ENCODE measurements around the gene ACTL10.
"Not testable (repeated sequence)": the region's sequence is repeated elsewhere in the genome, so short reads cannot be mapped to it uniquely, and the experiment has no call there.

The ACTL10 gene

DNA sequence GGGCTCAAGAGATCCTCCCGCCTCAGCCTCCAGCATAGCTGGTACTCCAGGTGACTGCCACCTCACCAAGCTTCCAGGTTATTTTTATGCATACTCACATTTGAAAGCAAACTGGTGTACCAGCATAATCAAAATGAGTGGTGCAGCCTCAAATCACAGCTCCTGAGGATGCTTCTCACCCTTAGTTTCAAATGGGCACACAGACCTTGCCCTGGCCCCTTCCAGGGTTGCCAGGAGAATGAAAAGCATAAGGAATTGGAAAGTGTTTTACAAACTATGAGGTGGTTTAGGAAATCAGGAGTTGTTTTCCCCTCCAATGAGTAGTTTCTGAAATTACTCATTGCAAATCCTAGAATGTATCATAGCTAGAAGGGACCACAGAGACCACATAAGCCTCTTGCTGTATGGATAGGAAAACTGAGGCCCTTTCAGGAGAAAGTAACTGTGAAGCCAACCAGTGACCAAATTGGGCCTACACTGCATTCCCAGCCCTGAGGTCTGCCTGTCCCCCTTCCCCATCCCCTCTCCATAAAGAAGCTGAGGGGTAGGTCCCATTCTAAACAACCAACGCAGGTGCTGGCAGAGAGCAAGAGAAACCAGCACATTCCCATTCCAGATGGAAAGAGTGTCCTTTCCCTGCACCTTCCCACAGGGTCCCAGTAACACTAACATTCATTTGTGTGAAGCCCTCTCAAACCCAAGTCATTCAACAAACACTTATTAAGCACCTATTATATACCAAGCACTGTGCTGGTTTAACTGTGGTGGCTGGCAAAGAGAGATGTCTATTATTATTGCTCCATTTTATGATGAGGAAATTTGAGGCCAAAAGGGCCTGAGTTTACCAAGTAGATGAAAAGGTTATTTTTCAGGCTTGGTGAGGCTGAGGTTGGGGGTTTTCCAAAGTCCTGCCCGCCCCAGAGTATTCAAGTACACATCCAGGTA is 21.5 kb downstream of the ACTL10 start:
- Mint-ChIP-seq H3K9me3 (no peaks in the 10 kb centered on the region), H3K4me3 (peak overlapping the region; percentile 48 to 49), H3K27me3 (no peaks in the 10 kb centered on the region), H3K27ac (peak overlapping the region; percentile 64 to 86), H3K4me1 (peaks cover 72% of the 10 kb centered on the region)
- no peak for DNase-seq
- ATAC-seq: no peak

DNA sequence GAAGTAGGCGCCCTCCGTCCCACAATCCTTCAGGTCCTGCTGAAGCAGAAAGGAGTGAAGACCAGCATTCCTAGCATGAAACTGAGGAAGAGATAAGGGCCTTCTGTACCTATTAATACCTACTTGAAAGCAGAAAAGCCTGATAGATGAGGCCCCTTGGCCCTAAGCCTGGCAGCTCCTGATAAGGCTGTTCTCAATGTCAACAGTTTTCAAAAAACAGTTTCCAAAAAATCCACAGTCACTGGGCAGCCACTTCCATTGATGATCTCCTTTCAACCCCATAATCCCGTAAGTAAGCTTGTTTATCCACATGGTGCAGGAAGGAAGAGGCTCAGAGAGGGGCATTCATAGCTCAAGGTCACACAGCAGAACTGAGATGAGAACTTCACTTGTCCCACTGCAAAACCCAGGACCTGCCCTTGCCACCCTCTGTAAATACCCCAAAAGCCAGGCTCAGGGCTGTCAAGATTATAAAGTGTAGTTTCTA is 22.2 kb downstream of the ACTL10 start:
- DNase-seq (no peak), ATAC-seq (no peak)
- peaks cover 69% of the 10 kb centered on the region for H3K4me1 Mint-ChIP-seq
- no peaks in the 10 kb centered on the region for H3K27me3 Mint-ChIP-seq
- H3K4me3 Mint-ChIP-seq: peak overlapping the region; percentile 14 to 48
- no peaks in the 10 kb centered on the region for H3K9me3 Mint-ChIP-seq
- H3K27ac Mint-ChIP-seq: peak overlapping the region in 1 of 2 donors; percentile 61

DNA sequence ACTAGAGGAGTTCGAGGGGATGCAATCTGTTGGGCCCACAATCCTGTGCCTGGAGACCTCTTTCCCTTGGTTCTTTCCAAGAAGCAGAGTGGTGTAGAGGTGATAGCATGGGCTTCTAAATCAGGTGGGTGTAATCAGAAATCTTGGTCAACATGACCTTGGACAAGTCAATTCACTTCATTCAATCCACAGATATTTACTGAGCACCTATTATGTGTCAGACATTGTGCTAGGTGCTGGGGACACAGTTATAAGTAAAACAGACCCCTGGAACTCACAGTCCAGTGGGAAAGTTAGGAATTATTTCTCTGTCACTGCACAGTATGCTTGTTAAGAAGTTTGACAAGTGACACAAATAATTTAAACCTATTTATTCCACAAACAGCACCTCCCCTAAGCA is 22.8 kb downstream of the ACTL10 start:
- peaks cover 64% of the 10 kb centered on the region for H3K4me1 Mint-ChIP-seq
- ATAC-seq (no peak), DNase-seq (no peak)
- no peak overlapping the region for H3K27ac Mint-ChIP-seq
- H3K27me3 Mint-ChIP-seq: no peaks in the 10 kb centered on the region
- peak overlapping the region; percentile 48 to 66 for H3K4me3 Mint-ChIP-seq
- H3K9me3 Mint-ChIP-seq: no peaks in the 10 kb centered on the region

DNA sequence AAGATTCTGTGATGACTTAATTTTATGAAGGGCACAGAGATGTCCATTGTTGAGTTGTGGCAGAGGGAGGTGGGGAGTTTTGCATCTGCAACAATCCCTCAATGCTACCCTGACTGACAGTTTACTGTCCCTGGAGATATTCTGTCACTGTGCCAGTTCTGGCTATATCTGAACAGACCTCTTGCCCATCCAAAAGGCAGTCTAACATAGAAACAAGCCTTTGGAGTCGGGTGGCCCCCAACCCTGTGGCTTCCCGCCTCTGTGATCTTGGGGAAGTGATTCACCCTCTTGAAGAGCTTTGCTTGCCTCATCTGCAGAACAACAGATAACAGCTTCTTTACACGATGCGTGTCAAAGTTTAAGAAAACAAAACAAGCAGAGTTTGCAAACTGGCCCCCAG is 23.2 kb downstream of the ACTL10 start:
- Mint-ChIP-seq H3K9me3 (no peaks in the 10 kb centered on the region), H3K27me3 (no peaks in the 10 kb centered on the region), H3K27ac (peak overlapping the region; percentile 59 to 73), H3K4me3 (peak overlapping the region; percentile 66 to 70), H3K4me1 (peaks cover 59% of the 10 kb centered on the region)
- ATAC-seq: peak; percentile 43
- DNase-seq: peak; percentile 67 to 72

DNA sequence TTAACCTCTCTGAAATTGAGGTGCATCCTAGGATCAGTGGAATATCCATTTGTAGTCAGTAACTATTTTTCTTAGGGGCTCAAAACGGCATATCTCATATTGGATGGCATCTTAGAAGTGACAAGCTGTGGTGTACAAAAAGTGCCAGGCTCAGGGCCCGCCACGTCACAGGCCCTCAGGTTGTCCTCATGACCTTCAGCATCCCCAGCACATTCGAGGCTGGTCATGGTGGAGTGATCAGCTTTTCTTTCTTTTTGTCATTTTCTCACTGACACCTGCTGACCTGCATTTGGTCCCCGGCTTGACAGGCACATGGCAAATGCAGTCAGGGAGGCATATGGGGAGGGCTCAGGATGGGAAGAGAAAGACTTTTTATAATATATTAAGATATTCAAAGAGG is 26.5 kb downstream of the ACTL10 start:
- peaks cover 0 to 2% of the 10 kb centered on the region in 2 donors for H3K9me3 Mint-ChIP-seq
- DNase-seq (no peak), ATAC-seq (no peak)
- H3K4me1 Mint-ChIP-seq: peaks cover 32% of the 10 kb centered on the region
- H3K27me3 Mint-ChIP-seq: no peaks in the 10 kb centered on the region
- no peak overlapping the region for H3K4me3 Mint-ChIP-seq
- peak overlapping the region in 1 of 2 donors; percentile 82 for H3K27ac Mint-ChIP-seq

DNA sequence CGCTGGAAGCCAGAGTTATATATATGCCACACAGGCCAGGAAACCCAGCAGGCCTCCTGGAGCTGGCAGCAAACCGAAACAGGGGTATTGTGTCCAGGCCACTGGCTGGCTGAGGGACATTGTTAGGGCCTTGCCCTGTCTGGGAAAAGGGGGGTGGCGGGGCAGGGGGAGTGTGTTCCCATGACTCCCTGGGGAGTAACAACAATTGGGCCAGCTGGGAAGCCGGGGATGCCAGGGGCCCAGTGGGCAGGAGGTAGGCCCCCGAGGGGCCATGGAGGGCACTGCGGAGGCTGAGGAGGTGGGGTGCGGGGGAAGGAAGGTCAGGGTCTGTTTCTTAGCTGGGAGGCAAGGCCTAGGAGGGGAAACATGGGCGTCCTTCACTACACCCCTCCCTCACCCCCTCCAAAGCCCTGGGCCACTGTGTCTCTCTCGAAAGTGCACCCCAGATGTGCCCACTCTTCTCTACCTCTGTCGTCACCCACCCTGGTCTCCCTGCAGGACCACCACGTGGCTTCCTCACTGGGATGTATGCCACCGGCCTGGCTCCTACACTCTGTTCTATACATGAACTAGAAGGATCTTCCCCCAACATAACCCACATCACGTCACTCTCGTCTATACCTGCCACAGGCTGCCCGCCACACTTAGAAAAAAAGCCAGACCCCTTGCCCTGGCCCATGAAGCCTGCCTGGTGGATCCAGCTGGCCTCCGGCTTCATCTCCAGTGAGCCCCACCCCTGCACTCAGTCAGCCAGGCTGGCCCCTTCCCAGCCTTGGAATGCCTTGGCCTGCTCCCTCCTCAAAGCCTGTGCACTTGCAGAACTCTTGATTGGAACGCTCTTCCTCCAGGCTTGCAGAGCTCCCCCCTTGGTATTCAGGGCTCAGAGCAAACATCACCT is 27.2 kb downstream of the ACTL10 start:
- H3K27me3 Mint-ChIP-seq: no peaks in the 10 kb centered on the region
- peak overlapping the region in 1 of 2 donors; percentile 82 for H3K27ac Mint-ChIP-seq
- H3K4me1 Mint-ChIP-seq: peaks cover 25% of the 10 kb centered on the region
- no peak overlapping the region for H3K4me3 Mint-ChIP-seq
- DNase-seq (no peak), ATAC-seq (no peak)
- peaks cover 0 to 7% of the 10 kb centered on the region in 2 donors for H3K9me3 Mint-ChIP-seq

DNA sequence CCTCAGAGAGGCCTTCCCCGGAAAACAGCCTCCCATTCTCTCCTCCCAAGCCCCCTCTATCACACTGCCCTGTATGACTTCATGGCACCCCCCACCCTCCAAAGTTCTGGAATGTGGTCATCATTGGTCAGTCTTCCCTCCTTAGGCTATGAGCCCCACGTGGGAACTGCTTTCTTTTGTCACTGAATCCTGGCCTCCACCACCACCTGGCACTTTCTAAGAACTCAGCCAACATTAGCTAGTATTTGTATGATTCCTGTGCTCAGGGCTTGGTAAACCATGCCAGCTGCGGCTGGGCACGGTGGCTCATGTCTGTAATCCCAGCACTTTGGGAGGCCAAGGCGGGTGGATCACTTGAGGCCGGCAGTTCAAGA is 27.9 kb downstream of the ACTL10 start:
- Mint-ChIP-seq H3K4me1 (peaks cover 19% of the 10 kb centered on the region), H3K9me3 (peaks cover 0 to 7% of the 10 kb centered on the region in 2 donors), H3K27me3 (no peaks in the 10 kb centered on the region), H3K4me3 (no peak overlapping the region), H3K27ac (peak overlapping the region in 1 of 2 donors; percentile 25)
- ATAC-seq (no peak), DNase-seq (no peak)

DNA sequence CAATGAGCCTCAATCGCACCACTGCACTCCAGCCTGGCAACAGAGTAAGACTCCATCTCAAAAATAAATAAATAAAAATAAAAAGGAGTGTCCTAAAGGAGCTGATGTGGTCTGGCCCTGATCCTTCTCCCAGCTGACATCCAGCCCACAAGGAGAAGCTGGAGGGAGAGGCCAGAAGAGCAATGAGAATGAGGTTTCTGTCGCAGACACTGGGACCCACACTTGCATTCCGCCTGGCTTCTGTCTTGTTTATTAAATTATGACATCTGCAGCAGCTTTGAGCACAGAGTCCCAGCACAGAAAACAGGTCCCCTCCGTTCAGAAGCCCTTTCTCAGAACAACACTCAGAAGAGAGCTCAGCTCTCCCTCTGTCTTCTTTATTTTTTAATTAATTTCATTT is 29.7 kb downstream of the ACTL10 start:
- Mint-ChIP-seq H3K27ac (no peak overlapping the region), H3K9me3 (peaks cover 0 to 7% of the 10 kb centered on the region in 2 donors), H3K4me3 (no peak overlapping the region), H3K4me1 (peaks cover under 1% of the 10 kb centered on the region), H3K27me3 (no peaks in the 10 kb centered on the region)
- DNase-seq (no peak), ATAC-seq (no peak)

DNA sequence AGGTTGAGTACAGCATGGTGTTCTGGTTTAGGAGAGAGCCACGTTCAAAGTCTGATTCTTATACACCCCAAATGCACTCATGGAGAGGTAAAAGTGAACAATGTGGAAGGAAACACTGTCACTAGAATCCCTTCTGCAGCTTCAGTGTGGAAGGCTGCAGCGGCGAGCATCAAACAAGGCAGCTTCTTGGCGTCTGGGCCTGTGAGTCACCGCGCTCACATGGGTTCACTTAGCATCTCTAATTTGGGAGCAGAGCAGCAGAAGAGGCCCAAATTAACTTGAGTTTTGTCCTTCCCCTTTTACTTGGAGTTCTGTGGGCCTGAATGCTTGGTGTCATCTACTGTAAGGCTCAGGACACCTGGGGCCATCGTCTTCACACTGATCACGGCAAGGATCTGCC is 30.4 kb downstream of the ACTL10 start:
- Mint-ChIP-seq H3K4me1 (no peaks in the 10 kb centered on the region), H3K9me3 (peaks cover 0 to 7% of the 10 kb centered on the region in 2 donors), H3K27ac (no peak overlapping the region), H3K4me3 (no peak overlapping the region), H3K27me3 (no peaks in the 10 kb centered on the region)
- no peak for DNase-seq
- ATAC-seq: no peak

DNA sequence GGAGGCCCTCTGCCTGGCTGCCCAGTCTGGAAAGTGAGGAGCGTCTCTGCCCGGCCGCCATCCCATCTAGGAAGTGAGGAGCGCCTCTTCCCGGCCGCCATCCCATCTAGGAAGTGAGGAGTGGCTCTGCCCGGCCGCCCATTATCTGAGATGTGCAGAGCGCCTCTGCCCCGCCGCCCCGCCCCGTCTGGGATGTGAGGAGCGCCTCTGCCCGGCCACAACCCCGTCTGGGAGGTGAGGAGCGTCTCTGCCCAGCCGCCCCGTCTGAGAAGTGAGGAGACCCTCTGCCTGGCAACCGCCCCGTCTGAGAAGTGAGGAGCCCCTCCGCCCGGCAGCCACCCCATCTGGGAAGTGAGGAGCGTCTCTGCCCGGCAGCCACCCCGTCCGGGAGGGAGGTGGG is 32.2 kb downstream of the ACTL10 start:
- H3K27ac Mint-ChIP-seq, H3K4me1 Mint-ChIP-seq, DNase-seq: not testable (repeated sequence)

DNA sequence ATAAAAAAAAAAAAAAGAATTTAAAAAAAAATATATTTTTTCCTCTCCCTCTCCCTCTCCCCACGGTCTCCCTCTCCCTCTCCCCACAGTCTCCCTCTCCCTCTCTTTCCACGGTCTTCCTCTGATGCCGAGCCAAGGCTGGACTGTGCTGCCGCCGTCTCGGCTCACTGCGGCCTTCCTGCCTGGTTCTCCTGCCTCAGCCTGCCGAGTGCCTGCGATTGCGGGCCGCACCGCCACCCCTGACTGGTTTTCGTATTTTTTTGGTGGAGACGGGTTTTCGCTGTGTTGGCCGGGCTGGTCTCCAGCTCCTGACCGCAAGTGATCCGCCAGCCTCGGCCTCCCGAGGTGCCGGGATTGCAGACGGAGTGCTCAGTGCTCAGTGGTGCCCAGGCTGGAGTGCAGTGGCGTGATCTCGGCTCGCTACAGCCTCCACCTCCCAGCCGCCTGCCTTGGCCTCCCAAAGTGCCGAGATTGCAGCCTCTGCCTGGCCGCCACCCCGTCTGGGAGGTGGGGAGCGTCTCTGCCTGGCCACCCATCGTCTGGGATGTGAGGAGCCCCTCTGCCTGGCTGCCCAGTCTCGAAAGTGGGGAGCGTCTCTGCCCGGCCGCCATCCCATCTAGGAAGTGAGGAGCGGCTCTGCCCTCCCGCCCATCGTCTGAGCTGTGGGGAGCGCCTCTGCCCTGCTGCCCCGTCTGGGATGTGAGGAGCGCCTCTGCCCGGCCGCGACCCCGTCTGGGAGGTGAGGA is 34.1 kb downstream of the ACTL10 start:
- H3K27me3 Mint-ChIP-seq, H3K9me3 Mint-ChIP-seq, DNase-seq, H3K4me1 Mint-ChIP-seq, ATAC-seq, H3K27ac Mint-ChIP-seq, H3K4me3 Mint-ChIP-seq: not testable (repeated sequence)

More for the DNA sequence above, 32.2 kb downstream of the ACTL10 start:
- not testable (repeated sequence) for H3K27me3 Mint-ChIP-seq, H3K4me3 Mint-ChIP-seq, H3K9me3 Mint-ChIP-seq, ATAC-seq

DNA sequence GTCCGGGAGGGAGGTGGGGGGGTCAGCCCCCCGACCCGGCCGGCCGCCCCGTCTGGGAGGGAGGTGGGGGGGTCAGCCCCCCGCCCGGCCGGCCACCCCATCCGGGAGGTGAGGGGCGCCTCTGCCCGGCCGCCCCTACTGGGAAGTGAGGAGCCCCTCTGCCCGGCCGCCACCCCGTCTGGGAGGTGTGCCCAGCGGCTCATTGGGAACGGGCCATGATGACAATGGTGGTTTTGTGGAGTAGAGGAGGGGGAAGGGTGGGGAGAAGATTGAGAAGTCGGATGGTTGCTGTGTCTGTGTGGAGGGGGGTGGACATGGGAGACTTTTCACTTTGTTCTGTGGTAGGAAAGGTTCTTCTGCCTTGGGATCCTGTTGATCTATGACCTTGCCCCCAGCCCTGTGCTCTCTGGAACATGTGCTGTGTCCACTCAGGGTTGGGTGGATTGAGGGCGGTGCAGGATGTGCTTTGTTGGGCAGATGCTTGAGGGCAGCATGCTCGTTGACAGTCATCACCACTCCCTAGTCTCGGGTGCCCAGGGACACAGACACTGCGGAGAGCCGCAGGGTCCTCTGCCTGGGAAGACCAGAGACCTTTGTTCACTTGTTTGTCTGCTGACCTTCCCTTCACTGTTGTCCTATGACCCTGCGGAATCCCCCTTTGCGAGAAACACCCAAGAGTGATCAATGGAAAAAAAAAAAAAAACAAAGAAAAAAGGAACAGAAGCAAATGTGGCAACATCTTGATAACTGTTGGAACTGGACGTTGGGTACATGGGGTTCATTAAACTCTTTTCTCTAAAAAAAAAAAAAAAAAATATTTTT is 35.1 kb downstream of the ACTL10 start:
- H3K4me3 Mint-ChIP-seq: no peak overlapping the region
- ATAC-seq: no peak

DNA sequence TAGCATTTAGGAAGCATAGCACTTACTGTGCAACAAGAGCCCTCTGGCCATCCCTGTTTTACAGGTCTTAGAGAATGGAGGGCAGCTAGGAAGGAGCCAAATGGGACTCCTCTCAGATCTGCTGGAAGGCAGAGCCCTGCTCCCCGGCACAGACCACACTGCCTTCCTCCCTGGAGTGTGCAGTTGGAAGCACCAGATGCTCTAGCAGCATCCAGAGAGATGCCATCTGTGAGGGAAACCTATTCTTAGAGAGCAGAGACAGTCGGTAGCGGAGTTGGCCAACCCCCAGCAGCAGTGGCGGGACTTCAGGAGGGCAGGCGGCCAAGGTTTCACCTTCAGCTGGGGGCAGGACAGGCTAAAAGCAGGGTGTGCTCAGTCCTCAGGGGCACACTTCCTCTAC is 36.1 kb downstream of the ACTL10 start:
- Mint-ChIP-seq H3K27me3 (no peaks in the 10 kb centered on the region), H3K4me3 (no peak overlapping the region), H3K4me1 (no peaks in the 10 kb centered on the region), H3K27ac (peak overlapping the region in 1 of 2 donors; percentile 23), H3K9me3 (peaks cover 0 to 7% of the 10 kb centered on the region in 2 donors)
- DNase-seq (no peak), ATAC-seq (no peak)

More for the DNA sequence above, 35.1 kb downstream of the ACTL10 start:
- Mint-ChIP-seq H3K27me3 (no peaks in the 10 kb centered on the region), H3K9me3 (peaks cover 0 to 7% of the 10 kb centered on the region in 2 donors), H3K27ac (no peak overlapping the region), H3K4me1 (no peaks in the 10 kb centered on the region)
- no peak for DNase-seq

DNA sequence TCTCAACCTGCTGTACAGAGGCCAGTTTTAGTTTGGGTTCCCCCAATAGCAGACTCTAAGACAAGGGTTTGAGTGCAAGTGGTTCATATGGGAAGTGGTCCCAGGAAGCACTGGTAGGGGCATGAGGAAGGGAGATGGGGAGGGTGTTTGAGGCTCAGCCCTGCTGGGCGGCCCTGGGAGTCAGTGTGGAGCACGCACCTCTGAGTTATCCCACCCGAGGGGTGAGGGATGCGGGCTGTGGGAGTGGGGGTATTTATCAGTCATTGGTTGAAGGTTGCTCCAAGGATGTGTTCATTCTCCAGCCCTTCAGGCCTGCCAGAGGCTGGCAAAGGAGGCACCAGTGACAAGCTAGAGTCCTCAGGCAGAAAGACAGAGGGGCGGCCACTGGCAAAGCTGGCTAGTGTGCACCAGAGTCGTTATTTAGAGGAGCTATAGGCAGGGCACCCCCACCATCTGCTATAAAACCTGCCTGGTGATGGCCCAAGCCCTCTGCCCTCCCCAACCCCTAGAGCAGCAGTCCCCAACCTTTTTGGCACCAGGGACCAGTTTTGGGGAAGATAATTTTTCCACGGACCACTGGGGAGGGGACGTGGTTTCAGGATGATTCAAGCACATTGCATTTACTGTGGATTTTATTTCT is 36.9 kb downstream of the ACTL10 start:
- ATAC-seq: no peak
- Mint-ChIP-seq H3K27me3 (no peaks in the 10 kb centered on the region), H3K4me1 (no peaks in the 10 kb centered on the region), H3K4me3 (no peak overlapping the region), H3K27ac (no peak overlapping the region), H3K9me3 (peaks cover 0 to 1% of the 10 kb centered on the region in 2 donors)
- DNase-seq: no peak
